ENCODE measurements around the gene FOXK2.

GRCh38 chr17:82548681-82549303, 29.3 kb downstream of the FOXK2 start:
- TF ChIP-seq CTCF (IDR thresholded peaks at IDR 0.05) (no peak), EZH2 (IDR thresholded peaks at IDR 0.05; ENCODE audit: borderline replicate concordance, insufficient read depth, low read depth, low read length, poor library complexity, severe bottlenecking) (no peak)

Measured in B cell (primary cell).